ENCODE data around the gene RBM3.

The RBM3 gene

GRCh38 chrX:48590203-48591103 lies 16.2 kb downstream of the RBM3 start:
- in situ Hi-C loops (cut with MboI; ENCODE audit: low pct_unique_long_range_greater_than_20kb, low sequenced_read_pairs, unreplicated experiment): no loop called here
- TF ChIP-seq, protein P1, sequence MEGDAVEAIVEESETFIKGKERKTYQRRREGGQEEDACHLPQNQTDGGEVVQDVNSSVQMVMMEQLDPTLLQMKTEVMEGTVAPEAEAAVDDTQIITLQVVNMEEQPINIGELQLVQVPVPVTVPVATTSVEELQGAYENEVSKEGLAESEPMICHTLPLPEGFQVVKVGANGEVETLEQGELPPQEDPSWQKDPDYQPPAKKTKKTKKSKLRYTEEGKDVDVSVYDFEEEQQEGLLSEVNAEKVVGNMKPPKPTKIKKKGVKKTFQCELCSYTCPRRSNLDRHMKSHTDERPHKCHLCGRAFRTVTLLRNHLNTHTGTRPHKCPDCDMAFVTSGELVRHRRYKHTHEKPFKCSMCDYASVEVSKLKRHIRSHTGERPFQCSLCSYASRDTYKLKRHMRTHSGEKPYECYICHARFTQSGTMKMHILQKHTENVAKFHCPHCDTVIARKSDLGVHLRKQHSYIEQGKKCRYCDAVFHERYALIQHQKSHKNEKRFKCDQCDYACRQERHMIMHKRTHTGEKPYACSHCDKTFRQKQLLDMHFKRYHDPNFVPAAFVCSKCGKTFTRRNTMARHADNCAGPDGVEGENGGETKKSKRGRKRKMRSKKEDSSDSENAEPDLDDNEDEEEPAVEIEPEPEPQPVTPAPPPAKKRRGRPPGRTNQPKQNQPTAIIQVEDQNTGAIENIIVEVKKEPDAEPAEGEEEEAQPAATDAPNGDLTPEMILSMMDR (IDR thresholded peaks at IDR 0.05; ENCODE audit: extremely low read depth, insufficient read depth, missing control alignments): no peak
- no peak for DNase-seq (ENCODE audit: low spot score)

DNA sequence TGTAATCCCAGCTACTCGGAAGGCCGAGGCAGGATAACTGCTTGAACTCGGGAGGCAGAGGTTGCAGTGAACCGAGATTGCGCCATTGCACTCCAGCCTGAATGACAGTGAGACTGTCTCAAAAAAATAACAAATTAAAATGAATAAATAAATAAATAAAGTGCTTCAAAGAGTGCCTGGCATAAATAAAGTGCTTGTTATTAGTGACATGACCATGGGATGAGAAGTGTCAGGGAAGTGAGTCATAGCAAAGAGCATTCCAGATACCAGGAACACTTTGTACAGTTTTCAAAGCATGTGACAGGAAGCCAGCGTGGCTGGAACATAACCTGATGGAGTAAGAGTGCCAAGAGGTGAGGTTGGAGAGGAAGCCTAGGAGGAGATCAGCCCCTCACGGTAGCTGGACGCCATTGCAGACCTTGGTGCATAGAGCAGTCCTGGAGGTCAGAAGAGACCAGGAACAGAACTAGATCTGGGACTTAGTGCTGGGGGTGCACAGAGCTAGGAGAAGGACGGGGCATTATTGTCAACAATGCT lies 17.0 kb downstream of the RBM3 start:
- in situ Hi-C loops (cut with MboI; ENCODE audit: low pct_unique_long_range_greater_than_20kb, low sequenced_read_pairs, unreplicated experiment): no loop called here
- DNase-seq (ENCODE audit: low spot score): no peak
- TF ChIP-seq, protein P1 (IDR thresholded peaks at IDR 0.05; ENCODE audit: extremely low read depth, insufficient read depth, missing control alignments): no peak

DNA sequence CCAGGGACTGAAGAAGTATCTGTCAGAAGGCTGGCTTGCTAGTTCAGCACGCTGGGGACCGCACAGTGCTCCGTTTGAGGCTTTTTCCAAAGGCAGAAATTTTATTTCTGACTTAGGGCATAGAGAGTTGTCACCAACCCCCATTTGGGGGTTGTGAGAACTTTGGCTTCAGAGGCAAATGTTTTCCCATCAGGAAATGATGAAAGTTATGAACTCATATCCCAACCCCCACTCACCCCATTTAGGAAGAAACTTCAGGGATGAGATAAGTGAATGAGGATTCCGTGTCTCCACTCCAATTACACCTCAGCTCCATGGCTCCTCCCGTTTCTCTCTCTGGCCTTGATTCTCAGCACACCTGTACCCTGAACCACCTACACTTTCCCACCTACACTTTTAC lies 18.7 kb downstream of the RBM3 start:
- TF ChIP-seq, protein P1 (IDR thresholded peaks at IDR 0.05; ENCODE audit: extremely low read depth, insufficient read depth, missing control alignments): no peak
- DNase-seq (ENCODE audit: low spot score): no peak
- in situ Hi-C loops (cut with MboI; ENCODE audit: low pct_unique_long_range_greater_than_20kb, low sequenced_read_pairs, unreplicated experiment): no loop called here

- in situ Hi-C loops (cut with MboI; ENCODE audit: low pct_unique_long_range_greater_than_20kb, low sequenced_read_pairs, unreplicated experiment): no loop called here
- DNase-seq (ENCODE audit: low spot score): no peak
These were observed 21.6 kb downstream of the RBM3 start for GRCh38 chrX:48595929-48596328.

GRCh38 chrX:48597353-48598264 lies 23.3 kb downstream of the RBM3 start, which contains the start of gene WDR13:
WDR13 (plus strand) TSS chrX:48597492; CDS start chrX:48597997, 505 bp downstream.
- TF ChIP-seq, protein P1 (IDR thresholded peaks at IDR 0.05; ENCODE audit: extremely low read depth, insufficient read depth, missing control alignments): no peak
- in situ Hi-C loops (cut with MboI; ENCODE audit: low pct_unique_long_range_greater_than_20kb, low sequenced_read_pairs, unreplicated experiment): no loop called here
- peak; percentile 91 for DNase-seq (ENCODE audit: low spot score)

More at GRCh38 chrX:48595929-48596328, 21.6 kb downstream of the RBM3 start:
- TF ChIP-seq, protein P1 (IDR thresholded peaks at IDR 0.05; ENCODE audit: extremely low read depth, insufficient read depth, missing control alignments): no peak

- TF ChIP-seq, protein P1 (IDR thresholded peaks at IDR 0.05; ENCODE audit: extremely low read depth, insufficient read depth, missing control alignments): no peak
- no peak for DNase-seq (ENCODE audit: low spot score)
- in situ Hi-C loops (cut with MboI; ENCODE audit: low pct_unique_long_range_greater_than_20kb, low sequenced_read_pairs, unreplicated experiment): no loop called here
These were observed 24.3 kb downstream of the RBM3 start for GRCh38 chrX:48598614-48599013.

Data from GM13977 (cell line).